HG03432 (cell line): Measurements from ENCODE around the gene HHAT.
A peak's percentile ranks its signal among the peaks of the same experiment; 100 is the strongest.

Experiments
- ATAC-seq: cut with Tn5 transposase; IDR thresholded peaks from one replicate; pipeline ENCODE4 v1.9.1; 2021; ENCODE audit warnings: mild to moderate bottlenecking, moderate library complexity; ENCODE audit not compliant: unreplicated experiment

HHAT gene

GRCh38 chr1:210328746-210329503 is at the start of gene HHAT:
Gene HHAT (plus strand): TSS chr1:210328902. CDS start chr1:210348976, 20,074 bp downstream.
- ATAC-seq, result peak; percentile 70

DNA sequence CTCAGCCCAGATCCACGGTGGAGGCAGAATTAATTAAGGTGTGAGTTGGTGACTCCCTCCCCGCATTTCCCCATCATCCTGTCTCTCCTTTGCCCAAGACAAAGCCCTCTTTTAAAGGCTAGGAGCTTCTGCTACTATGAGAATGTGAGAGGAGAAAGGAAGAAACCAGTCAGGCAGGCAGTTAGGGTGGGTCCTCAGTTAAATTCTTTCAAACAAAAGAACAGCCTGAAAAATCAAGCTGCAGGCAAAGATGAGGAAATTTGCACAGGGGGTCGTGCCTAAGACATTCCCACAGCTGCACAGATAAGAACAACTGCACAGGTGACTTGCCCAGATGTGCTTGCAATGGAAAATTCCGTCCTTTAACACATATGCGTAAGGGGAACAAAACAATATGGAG is 48.5 kb upstream of the HHAT start:
- ATAC-seq, result no peak

- ATAC-seq, result no peak
Observed at GRCh38 chr1:210288116-210288515, 40.6 kb upstream of the HHAT start.

- ATAC-seq, result no peak
Observed at GRCh38 chr1:210289248-210289647, 39.5 kb upstream of the HHAT start.

DNA sequence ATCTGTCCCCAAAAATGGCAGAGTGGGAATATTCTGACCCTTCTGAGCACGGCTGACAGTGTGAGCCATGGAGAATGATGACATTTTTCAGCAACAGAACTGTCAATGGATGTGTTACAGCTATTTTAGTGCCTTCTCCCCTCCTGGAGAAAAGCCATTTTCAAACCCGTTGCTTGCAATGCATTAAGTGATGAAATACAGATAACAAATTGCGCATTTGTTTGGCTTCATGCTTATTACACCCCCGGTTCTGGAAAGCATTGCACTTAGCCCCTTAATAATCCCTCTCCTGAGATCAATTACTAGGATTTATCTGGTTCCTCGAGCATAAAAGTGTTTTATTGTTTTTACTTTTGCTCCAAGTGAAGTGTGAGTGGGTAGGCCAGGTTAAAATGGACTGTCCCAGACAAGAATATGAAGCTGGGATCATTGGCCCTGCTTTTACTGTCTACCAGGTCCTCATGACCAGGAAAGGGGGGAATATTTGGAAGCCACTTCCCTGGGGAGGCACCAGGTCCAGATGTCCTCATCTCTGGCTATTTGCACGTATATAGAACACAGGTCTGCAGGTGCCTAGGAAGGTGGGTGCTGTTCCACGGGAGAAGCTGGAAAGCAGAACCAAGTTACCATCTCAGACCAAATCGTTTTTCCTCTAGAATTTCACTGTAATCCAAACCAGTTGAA is 37.5 kb upstream of the HHAT start:
- ATAC-seq, result no peak

DNA sequence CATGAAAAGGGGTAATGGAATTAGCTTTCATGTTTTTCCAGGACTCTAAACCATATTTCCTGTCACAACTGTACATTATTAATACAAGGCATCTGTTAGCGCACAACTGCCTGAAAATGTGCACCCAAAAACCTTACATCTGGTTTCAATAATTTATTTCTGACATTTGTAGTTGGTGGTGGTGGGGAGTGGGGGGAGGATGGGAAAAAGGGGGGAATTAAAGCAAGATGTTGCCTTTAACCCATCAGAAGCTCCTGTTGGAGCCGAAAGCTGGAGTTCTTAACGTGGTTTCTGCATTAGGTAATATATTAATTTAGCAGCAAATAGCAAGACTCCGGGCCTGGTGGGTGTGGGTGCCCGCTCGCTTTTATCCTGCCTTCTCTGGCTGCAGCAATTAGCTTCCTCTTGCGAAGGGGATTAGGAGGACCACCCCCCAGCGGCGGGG is 36.9 kb upstream of the HHAT start:
- no peak for ATAC-seq

- peak; percentile 80 for ATAC-seq
Observed at GRCh38 chr1:210292231-210292871, 36.4 kb upstream of the HHAT start.

- no peak for ATAC-seq
Observed at GRCh38 chr1:210293171-210293607, 35.5 kb upstream of the HHAT start.

DNA sequence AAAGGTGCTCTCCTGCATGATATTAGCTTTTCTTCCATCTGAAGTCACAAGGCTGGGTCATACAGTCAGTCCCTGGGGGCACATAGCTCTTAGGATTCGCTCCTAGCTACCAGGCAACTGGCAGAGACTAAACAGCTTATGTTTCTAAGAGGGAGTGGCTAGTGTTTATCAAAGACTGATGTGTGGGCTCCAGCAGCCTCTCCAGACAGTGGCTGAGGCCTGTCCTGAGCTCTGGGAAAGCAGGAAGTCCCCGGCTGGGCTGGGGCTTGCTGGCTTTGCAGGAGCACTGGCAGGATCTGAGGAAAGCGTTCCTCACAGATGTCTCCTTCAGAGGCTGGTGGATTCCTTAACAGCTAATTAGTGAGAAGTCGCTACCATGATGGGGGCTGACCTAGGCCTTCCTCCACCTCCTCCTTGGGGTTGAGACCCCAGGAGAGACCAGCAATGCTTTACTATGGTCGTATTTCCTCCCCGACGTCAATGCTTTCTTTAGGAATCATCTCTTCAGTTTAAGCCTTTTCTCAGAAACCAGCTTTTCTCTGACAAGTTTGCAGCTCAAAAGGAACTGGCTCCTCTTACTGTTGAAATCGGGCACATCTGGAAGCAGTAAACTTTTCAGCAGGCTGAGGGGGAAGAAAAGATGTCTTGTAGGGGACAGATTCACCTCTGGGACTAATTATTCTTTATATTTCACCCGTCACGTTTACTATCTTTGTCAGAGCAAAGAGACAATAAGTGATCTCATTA is 33.5 kb upstream of the HHAT start:
- no peak for ATAC-seq

- ATAC-seq, result no peak
Observed at GRCh38 chr1:210296682-210297081, 32.0 kb upstream of the HHAT start.

DNA sequence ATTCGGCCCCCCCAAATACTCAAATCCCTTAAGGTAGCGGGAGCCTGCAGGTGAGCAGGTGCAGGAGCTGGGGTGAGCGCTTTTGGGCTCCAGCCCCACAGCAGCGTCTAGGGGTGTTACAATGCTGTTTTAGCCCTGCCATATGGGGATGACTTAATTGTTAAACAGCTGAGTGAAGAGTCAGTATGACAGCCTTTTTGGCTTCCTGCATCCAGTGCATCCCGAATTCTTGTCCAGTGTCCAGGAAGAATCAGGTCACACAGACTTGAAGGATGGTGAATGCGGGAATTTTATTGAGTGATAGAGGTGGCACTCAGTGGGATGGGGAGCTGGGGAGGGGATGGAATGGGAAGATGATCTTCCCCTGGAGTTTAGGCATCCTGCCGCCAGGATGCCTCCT is 30.4 kb upstream of the HHAT start:
- no peak for ATAC-seq

GRCh38 chr1:210298936-210299335 is 29.8 kb upstream of the HHAT start:
- ATAC-seq, result no peak

DNA sequence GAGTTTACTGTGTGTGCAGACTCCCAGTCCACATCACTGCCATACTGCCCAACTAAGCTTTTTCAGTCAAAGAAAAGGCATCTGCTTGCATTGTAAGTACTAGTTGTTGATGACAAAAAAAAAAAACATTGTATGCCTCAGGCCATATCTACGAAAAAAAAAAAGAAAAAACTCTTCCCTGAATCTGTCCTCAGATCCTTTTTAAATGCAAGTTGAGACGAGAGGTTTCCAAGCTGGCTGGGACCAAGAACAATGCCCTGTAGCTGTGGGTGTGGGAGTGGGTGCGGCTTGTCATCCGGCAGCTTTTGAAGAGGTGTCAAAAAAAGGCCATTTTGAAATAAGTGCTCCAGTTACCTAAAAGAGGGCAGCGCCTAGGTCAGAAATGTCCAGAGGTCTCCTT is 29.2 kb upstream of the HHAT start:
- no peak for ATAC-seq

GRCh38 chr1:210300923-210301614 is 27.6 kb upstream of the HHAT start:
- no peak for ATAC-seq

GRCh38 chr1:210301615-210302000 is 27.1 kb upstream of the HHAT start:
- ATAC-seq, result no peak

DNA sequence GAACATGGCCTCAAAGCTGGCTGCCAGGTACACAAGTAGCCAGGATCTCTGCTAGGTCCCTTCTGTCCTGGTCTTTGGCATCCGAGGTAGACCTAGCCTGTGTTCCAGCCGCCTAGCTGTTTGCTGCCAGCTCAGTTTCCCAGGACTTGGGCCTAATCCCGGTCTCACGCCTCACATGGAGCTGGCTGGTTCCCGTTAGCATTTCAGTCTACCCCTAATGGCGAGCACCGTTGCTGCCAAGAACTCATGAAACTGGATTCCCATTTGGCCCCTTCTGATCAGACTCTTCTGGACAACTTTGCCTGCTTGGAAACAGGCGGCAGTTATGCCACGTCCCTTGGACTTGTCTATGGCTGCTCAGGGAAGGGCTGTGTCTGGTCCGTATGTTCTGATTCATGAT is 26.2 kb upstream of the HHAT start:
- ATAC-seq, result no peak

GRCh38 chr1:210303391-210303790 is 25.3 kb upstream of the HHAT start:
- no peak for ATAC-seq

DNA sequence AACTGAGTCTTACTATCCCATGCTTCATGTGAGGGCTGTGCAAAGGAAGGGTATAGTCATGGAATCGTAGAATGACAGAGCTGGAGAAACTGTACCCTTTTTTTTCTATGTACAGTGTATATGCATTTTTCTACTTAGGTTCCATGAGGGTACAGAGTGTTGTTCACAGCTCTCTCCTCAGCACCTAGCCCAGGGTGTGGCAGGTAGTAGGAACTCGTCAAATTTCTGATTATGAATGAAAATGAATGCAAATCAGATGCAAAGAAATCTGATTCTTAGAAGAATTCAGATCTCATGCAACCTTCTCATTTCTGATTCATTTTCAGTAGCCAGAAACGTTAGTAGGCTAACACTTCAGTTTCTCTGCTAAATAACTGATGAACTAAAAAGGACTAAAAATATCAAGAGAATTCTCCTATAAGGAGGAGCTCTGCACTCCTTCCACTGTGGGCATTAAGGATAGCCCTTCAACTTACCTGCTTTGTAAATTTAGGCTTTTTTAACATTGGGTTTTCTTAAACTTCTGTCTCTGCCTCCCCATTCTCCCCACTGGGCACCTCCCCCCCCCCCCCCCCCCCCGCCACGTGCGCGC is 18.0 kb upstream of the HHAT start:
- ATAC-seq, result peak; percentile 9

DNA sequence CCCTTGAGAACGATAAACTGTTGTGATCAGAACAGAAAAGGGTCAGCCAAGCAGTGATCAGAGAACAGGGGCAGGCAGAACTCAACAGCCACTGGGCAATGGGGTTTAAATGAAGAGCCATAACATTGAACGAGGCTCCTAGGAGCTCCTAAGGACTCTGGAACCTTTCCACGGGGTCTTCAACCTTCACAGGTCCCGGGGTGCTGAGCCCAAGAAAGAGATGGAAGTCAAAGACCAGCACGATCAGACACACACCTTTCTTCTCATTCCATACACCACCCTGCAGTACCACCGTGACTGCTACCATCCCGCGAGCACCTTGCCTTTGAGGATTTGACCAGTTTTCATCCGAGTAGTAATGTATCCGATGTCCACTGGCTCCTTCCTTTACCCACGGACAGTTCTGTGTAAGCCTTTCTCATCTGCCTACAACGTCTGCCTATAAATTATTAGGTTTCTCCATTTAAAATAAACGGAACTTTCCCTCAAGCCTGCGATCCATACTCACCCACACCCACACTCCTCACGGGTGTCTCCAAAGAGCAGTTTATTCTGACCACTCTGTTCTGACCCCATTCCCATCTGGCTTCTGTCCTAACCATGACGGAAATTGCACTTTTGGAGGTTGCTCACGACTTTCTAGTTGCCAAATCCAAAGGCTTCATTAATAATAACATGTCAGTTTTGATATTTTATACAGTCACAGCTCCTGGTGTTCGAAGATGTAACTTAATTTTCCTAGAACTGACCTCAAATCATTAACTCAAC is 16.8 kb upstream of the HHAT start:
- no peak for ATAC-seq
